Activated T-cell treated with anti-CD3 and anti-CD28 coated beads, Interleukin-2, amount 50 U/mL, for 48 hours (primary cell): ENCODE data around the gene FAM151A.

Source experiments
- DNase-seq, 2 experiments: peaks; one replicate each; pipeline ENCODE4 v3.0.0-alpha.2; 2020

FAM151A gene

DNA sequence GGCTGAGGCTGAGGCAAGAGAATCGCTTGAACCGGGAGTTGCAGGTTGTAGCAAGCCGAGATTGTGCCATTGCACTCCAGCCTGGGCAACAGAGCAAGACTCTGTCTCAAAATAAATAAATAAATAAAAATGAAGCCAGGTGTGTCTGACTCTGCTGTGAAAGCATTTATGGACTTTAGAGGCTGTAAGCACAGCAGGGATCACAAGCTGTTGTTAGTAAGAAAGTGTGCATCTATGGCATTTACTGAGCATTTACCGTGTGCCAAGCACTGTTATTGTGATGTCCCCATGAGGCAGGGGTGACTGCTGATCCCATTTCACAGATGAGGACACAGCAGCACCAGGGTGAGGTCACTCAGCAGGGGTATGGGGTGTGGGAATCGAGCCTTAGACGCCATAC, 20.1 kb downstream of the FAM151A start:
- DNase-seq, result no peak

DNA sequence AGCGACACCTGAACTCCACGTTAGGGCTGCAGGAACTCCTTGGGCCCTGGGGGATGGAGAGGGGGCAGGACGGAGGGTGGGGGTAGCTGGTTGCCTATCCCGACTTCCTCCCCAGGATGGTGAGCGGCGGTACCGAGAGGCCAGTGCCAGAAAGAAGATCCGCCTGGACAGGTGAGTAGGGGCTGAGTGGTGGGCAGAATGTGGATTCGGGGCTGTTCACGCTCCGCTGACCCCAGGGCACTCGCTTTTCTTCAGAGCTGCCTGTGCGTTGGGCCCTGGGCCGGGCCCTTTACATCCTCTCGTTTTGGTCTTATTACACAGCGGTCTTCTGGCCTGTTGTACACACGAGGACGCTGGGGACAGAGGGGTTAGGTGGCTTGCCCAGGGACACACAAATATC, 20.8 kb downstream of the FAM151A start:
- no peak for DNase-seq

DNA sequence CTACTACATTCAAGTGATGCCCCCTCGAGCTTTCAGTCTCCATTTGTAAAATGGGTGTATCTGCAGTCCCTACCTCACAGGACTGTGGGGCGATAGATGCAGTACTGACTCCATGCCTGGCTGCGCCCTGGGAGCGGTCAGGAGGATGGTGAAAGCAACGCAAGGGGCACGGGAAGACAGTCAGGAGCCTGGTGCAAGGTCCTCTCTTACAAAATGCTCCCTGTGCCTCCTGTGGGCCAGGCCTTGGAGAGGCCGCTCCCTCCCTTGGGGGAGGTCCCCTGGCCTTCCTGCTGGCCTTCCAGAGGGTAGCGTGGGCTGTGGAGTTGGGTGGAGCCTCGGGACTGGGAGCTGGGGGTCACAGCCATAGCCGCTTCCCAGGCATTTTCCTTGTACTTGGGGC, 21.6 kb downstream of the FAM151A start:
- no peak for DNase-seq

DNA sequence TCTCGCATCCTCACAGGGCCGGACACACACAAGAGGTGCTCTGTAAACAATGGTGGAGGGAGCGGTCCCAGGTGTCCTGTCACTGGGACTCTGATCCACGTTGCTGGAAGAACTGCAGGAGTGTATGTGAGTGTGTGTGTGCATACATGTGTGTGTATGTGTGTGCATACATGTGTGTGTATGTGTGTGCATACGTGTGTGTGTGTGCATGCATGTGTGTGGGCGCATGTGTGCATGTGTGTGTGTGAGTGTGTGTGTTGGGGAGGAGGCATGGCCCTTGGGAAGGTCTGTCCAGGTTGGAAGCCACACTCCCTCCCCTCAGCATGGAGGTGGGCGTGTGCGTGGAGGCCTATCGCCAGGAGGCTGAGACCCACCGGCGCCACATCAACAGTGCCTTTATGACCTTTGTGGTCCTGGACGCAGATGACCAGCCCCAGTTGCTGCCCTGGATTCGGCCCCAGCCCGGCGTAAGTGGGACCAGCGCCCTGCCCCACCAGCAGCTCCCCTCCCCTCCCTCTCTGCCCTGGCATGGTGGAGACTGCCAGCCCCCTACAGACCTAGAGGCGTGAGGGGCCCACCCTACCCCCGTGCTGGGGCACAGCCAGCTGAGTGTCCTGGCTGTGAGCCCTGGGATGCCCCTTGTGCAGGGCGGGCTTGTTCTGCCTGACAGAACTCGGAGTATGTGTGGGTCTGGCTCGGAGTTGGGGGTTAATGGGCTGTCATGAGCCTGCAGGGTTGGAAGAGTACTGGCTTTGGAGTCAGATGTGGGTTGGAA, 22.2 kb downstream of the FAM151A start:
- no peak for DNase-seq

DNA sequence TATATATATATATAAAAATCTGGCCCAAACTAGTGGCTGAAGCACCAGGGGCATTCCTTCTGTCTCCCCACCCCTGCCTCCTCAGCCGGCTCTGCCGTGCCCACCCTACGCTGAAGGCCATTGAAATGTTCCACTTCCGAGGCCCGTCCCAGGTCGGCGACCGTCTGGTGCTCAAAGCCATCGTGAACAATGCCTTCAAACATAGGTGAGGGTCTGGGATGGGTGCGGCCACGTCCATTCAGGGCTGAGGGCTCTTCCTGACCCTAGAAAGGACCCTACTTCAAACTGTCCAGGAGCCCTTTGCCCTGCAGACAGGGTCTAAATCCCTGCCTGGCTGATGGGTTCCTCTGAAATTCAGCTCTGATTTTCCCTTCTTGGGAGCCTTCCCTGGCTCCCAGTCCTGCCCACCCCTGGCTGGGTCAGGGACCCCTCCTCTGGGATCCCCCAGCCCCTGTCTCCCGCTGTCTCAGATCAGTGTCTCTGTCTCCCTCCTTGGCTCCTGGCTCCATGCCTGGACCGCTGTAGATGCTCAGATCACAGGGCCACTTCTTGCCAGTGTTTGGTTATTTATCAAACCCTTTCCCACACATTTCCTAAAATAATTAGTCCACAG, 24.0 kb downstream of the FAM151A start:
- DNase-seq, result no peak

DNA sequence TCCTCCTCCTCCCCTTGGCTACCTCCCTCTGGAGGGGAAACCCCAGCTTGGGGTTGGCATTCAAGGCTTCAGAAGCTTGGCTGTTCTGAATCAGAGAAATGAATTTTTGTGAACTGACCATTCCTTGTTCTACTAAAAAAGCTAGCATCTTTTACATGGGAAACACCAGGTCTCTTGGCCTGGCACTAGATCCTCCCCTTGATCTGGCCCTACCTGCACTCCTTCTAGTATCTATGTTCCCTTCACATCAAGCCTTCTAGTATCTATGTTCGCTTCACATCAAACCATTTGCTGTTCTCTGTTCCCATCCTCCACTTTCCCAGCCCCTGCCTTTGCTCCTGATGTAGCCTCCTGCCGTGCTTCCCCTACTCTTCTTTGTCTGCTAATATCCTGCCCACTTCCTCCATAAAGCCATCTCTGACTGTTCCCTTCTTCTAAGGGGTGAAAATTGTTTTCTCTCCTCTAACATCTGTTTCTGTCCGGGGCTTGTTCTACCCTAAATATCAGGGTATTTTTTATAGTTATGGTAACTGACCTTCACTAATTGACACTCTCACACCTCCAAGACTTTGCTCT, 25.8 kb downstream of the FAM151A start:
- DNase-seq, result no peak

DNA sequence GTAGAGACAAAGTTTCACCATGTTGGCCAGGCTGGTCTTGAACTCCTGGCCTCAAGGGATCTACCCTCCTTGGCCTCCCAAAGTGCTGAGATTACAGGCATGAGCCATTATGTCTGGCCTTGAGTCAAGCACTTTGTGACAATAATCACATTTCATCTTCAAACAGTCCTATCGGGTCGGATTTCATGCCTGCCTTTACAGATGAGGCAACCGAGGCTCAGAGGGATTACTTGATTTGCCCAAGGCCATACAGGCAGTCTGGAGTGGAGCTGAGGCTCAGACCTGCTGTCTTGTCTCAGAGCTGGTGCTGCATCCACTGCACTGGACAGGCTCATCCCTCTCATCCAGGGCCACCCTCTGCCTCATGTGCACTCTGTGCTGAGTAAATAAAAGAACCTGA, 26.6 kb downstream of the FAM151A start:
- no peak for DNase-seq

DNA sequence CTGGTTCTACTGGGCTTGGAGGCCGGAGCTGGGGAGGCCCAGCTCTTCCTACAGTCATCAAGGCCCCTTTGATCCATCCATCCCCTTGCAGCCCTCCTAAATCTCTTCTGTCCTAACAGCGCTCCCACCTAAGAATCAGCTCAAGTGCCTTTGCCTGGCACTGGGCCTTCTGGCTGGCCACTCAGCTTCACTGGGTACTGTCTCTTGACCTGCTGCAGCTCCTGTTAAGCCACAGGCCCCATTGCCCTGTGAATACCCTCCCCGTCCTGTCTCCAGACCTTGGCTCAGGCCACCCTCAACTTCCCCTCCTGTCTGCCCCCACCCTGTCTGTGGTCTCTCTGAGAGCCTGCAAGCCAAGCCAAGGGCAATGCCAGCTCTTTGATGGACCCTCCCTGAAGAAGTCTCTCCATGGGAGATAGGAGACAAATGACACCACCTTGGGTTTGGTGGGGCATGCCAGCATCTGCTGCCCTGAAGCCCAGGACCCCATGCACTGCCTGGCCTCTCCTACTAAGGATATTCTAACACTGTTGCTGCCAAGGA, 27.3 kb downstream of the FAM151A start:
- DNase-seq, result no peak

DNA sequence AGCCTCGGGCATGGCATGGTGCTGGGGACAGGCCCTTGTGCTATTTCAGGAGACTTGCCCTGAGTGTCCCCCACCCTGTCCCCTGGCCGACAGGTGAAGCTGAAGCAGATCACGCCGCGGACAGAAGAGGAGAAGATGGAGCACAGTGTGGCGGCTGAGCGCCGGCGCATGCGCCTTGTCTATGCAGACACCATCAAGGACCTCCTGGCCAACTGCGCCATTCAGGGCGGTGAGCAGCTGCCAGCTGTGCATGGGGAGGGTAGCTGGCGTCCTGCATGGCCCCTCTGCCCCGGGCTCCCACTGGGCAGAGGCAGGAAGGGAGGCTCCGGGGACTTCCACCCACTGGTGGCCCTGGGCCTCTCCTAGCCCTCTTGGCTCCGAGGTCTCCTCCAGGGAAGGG, 28.9 kb downstream of the FAM151A start:
- DNase-seq, result no peak

DNA sequence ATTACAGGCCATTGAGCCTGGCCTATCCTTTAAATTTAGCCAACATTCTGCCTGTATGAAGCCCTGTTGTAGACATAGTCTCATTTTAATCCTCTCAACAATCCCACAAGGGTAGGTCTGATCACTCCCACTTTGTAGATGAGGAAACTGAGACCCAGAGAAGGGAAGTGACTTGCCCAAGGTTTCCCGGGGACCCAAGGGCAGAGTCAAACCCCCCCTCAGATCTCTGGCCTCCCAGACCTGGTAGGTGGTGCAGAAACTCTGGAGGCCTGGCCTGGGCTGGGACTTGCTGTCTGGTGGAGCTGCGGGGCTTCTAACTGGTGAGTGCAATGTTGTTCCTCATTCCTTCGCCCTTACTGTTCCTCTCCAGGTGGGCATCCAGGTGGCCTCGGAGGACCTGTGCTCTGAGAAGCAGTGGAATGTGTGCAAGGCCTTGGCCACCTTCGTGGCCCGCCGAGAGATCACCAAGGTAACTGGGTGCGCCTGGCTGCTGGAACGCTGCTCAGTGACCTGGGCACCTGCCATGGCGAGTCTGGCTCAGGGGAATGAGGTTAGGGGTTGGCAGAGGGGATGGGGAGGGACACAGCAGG, 29.7 kb downstream of the FAM151A start:
- DNase-seq, result no peak

DNA sequence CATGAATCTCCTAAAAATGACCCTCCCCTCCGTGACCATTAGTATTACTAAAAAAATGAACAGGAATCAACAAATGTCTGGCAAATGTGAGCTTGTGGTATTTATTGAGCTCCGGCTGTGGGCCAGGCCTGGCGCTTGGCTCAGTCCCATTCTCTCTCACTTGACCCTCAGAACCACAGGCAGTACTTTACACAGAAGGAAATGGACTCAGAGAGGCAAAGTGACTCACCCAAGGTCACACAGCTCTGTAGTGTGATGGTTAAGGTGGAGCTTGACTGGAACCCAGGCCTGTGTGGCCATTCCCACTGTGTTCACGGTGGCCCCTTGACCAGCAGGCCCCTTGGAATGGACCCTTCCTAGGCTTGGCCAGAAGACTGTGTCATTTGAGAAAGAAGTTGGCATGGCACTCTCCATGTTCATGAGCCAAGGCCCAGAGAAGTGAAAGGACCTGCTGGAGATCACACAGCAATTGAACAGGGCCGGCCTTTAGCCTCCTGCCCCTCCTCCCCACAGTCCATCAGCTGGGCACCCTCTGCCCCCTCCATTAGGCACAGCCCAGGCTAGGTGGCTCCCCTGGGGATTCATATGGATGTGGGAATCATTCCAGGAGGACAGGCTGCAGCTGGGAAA, 32.1 kb downstream of the FAM151A start:
- no peak for DNase-seq

DNA sequence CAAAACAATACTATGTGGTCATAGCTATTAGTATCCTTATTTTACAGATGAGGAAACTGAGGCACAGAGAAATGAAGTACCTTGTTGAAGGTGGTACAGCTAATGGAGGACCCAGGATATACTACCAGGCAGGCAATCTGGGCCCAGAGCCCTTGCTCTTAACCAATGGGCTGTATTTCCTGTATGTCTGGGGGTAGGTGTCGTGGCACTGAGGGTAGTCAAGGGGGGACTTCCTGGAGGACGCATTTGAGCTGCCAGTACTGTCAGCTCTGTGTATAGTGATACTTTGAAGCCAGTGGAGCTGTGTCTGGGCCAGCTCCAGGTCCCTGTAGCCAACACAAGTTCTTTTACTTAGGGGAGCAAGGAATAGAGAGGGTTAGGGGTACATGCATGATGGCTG, 34.9 kb downstream of the FAM151A start:
- no peak for DNase-seq

DNA sequence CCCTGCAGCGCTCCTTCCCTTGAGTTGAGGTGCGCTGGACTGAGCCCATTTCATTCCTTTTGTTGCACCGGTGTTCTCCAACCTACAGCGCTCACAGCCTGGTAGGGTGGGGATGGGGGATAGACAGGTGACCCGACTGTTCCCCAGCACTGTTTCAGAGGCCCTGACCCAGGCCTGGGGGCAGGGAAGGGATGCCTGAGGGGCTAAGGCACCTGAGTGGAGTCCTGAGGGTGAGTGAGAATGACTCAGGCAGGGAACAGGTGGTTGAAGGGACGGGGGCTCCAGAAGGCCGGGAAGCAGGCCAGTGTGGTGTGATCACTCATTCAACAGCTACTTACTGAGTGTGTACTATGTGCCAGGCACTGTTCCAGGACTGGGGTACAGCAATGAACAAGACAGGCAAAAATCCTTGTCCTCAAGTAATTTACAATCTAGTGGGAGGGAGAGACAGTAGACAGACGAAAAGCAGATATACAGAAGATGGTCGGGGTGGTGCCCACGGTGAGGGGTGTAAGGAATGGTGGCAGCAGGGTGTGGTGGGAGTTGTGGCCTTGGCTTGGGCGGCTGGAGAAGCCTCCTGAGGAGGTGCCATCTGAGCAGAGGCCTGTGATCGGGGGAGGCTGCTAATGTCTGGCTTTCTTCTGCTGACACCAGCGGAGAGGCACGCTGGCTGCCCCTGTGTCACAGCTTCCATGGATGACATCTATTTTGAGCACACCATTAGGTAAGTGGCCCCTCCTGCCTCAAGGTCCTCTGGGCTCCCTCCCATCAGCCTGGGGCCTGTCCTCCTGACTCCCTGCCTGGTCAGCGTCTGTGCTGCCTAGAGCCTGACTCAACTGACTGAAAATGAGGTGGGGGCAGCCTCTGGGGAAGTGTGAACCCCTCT, 37.9 kb downstream of the FAM151A start:
- DNase-seq, result no peak

DNA sequence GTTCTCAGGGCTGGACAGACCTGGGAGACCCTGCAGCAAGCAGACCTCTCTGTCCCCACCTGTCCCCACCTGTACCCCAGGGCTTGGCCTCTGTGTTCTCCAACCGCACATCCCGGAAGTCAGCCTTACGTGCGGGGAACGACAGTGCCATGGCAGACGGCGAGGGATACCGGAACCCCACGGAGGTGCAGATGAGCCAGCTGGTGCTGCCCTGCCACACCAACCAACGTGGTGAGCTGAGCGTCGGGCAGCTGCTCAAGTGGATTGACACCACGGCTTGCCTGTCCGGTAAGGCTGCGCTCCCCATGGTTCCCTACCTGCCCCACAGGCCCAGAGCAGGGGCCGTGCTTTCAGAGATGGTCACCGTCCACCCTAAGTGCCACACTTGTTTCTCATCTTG, 38.8 kb downstream of the FAM151A start:
- DNase-seq, result no peak

DNA sequence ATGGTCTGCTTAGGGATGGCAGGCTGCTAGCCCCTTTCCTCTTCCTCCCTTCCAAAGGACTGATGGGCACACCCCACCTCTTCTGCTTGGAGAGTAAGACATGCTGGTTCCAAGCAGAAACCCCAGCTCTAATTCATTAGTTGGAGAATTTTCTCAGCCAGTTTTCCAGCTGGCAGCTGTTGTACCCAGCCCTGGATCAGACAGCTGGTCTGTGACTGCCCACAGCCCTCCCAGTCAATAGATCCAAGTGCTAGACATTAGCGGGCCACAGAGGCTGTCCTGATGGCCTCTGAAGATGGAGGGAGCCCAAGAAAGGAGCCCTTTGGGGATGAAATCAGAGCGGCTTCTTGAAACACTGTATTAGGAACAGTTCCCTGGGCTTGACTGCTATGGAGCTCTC, 39.5 kb downstream of the FAM151A start:
- DNase-seq, result no peak

DNA sequence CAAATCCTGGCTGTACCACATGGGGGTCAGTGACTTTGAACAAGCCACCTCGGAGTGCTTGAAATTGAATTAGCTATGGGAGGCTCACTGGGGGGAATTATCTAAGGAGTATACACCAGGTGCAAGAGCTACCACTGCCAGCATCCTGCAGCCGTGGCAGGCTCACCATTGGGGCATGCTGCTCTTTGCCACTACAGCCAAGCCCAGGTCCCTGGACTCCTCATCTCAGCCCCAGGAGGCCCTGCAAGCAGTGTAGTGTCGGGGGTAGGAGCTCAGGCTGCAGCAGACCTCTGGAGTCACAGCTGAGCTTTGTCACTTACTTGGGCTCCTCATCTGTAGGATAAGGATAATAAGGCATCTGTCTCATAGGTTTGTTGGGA, 40.0 kb downstream of the FAM151A start:
- DNase-seq, result no peak

DNA sequence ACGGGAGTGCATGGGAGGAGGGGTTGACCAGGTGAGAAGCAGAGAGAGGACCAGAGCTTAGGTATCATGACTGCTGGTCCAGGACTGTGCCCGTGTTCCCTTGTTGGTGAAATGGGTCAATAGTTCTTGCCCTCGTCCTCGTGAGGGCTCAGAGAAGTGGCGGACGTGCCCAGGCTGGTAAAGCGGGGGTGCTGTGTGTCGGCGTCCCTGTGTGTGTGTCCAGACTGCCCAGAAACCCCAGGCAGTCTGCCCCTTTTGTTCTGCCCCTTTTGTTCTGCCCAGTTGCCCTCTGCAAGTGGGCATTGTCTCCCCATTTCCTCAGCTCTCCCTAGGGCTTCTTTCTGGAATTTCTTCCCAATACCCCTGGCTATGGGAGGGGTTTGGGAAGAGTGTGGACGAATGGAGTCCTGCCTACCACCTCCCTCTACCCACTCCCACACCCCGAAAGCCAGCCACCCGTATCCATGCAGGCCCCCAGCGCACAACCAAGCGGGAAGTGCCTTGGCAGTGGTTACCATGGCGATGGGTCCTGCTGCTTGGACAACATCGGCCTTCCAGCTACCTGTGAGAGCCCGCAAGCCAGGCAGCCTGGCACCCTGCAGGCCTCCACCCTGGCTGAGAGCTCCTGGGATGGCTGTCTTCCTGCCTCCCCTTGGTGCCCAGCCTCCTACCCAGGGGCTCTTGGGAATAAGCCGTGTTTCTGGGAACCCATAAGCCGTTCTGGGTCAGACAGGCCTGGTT, 40.6 kb downstream of the FAM151A start:
- no peak for DNase-seq

DNA sequence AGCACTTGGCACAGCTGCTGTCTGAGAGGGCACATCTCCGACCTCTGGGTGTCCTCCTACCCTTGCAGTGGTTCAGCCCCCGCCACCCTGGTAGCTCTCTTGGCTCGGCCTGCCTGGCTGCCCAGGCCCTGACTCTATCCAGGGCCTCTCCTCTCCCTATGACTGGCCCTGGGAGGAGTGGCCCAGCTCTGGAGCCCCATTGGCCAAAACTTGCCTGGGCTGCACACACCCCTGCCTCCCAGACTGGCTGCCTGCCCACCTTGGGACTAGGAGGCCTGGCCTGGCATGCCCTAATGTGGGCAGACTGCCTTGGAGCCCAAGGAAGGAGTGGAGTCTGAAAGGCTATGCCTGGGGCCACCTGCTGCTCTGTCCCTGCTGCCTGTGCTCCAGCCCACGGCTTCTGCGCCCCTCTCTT, 41.7 kb downstream of the FAM151A start:
- DNase-seq, result no peak

DNA sequence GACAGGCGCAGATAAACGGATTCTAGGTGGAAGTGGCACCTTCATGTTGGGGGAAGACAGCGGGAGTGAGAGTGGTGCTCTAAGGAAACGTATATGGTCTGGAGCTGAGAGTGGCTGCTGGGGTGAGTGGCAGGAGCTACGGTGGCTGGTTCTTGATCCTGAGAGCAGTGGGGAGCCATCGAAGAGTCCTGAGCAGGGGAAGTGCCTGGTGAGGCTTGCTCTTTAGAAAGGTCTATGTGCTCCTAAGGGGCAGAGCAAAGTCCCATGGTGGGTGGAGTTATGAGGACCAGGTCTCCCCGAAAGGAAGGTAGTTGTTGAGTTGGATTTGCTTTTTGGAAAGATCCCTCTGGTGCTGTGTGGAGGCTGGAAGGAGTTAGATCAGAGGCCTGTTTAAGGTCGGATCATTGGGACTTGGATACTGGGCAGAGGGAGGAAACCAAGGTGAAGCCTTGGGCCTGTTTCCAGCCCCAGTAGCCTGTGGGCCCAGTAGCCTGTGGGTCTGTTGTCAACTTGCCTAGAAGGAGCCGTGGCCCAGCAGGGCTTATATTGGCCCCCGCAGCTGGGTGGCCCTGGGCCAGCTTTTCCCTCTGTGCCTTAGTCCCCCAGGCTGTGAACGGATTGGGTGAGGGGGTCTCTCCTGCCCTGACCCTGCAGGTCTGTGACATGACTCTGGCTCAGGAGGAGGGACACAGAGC, 42.3 kb downstream of the FAM151A start:
- DNase-seq, result no peak

DNA sequence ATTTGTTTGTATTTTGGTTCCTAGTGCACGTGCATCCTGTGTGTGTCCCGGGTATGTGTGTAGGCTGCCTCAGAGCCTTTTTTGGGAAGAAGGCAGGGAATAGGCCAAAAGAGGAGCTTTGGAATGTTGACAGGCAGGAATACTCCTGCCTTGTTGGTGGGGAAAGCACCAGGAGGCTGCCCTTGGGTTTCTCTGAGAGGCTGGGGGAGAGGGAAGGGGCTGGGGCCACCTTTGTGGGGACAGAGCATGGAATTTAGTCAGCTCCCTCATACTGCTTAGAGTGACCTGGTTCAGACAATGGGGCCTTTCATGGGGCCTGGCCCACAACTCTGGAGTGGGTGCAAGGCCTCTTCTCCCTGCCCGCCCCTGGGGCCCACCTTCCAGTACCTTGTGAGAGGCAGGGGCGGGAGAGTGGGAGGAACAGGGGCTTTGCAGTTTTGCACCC, 44.0 kb downstream of the FAM151A start:
- no peak for DNase-seq

DNA sequence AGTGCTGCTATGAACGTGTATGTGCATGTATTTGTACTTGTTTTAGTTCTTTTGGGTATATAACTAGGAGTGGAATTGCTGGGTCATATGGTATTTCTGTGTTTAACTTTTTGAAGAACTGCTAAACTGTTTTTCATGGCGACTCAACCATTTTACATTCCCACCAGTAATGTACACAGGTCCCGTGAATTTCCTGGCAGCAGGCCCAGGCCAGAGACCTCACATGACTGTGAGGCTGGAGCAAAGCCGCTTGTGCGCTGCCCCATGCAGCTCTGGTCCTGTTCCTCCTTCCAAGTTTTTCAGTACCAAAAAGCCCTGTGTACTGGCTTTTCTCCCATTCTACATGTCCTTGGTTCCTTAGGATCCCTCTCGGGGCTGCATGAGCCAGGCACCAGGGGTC, 45.7 kb downstream of the FAM151A start:
- no peak for DNase-seq
